ENCODE measurements around the gene IFNL3. TPM values are rescaled to one million over a fixed set of nuclear protein-coding genes. Genes with fewer than 3 reads are reported as not detected.
"Not testable (repeated sequence)": the region's sequence is repeated elsewhere in the genome, so short reads cannot be mapped to it uniquely, and the experiment has no call there.

Gene IFNL3
- total RNA-seq, 2 experiments from 2014 or later = 0.34 to 0.53 TPM

DNA sequence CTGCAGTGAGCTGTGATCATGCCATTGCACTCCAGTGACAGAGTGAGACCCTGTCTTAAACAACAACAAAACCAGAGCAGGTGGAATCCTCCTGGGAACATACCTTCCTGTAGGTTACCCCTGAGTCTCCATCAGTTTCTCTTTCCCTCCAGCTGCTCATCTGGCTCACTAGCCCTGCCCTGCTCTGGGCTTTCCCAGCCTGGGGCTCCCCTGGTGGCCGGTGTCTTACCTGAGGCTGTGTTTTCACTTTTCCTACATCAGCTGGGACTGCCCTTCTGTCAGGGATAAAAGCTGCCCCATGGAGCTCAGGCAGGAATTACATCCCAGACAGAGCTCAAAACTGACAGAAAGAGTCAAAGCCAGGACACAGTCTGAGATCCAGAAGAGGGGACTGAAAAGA is 23.3 kb upstream of the IFNL3 start, which contains the start of gene IFNL2:
Gene IFNL2 (plus strand): TSS at position 312 of the 400 bp plus-strand sequence. CDS start 173 bp downstream, outside the sequence.
- H3K27ac Mint-ChIP-seq; intact Hi-C loops (cut with DNase I, micrococcal nuclease); H3K36me3 Mint-ChIP-seq (ENCODE audit: low read depth); H3K4me1 Mint-ChIP-seq; H3K9me3 Mint-ChIP-seq (ENCODE audit: low read depth); POLR2A ChIA-PET; H3K4me3 Mint-ChIP-seq; DNase-seq: not testable (repeated sequence)
- peaks cover 27% of the 10 kb centered on the region for H3K27me3 Mint-ChIP-seq
- CTCF ChIA-PET = interaction anchor here (0.6 kb wide), 1 partner anchor 273 kb away, joined by 3 read pairs; no protein-coding TSS in a partner anchor
- ATAC-seq = peak; percentile 58

GRCh38 chr19:39265321-39265916 is 20.6 kb upstream of the IFNL3 start:
- peak; percentile 12 for ATAC-seq
- Mint-ChIP-seq H3K27ac (no peak overlapping the region), H3K36me3 (ENCODE audit: low read depth) (no peaks in the 10 kb centered on the region), H3K27me3 (peaks cover 38% of the 10 kb centered on the region), H3K4me3 (no peak overlapping the region), H3K4me1 (peaks cover 2% of the 10 kb centered on the region), H3K9me3 (ENCODE audit: low read depth) (no peaks in the 10 kb centered on the region)
- intact Hi-C loops (cut with DNase I, micrococcal nuclease) = no loop called here
- CTCF ChIA-PET = interaction anchor here (0.7 kb wide), 1 partner anchor 155 kb away, joined by 3 read pairs; no protein-coding TSS in a partner anchor
- POLR2A ChIA-PET = no interaction called here
- DNase-seq = peak; percentile 33

GRCh38 chr19:39264306-39265290 is 19.8 kb upstream of the IFNL3 start:
- intact Hi-C loops (cut with DNase I, micrococcal nuclease) = no loop called here
- no peaks in the 10 kb centered on the region for H3K36me3 Mint-ChIP-seq (ENCODE audit: low read depth)
- H3K9me3 Mint-ChIP-seq (ENCODE audit: low read depth) = no peaks in the 10 kb centered on the region
- ATAC-seq (peak; percentile 42), DNase-seq (peak; percentile 8)
- peaks cover 2% of the 10 kb centered on the region for H3K4me1 Mint-ChIP-seq
- CTCF ChIA-PET = interaction anchor here (0.7 kb wide), 1 partner anchor 155 kb away, joined by 3 read pairs; no protein-coding TSS in a partner anchor
- POLR2A ChIA-PET = no interaction called here
- H3K4me3 Mint-ChIP-seq = no peak overlapping the region
- H3K27ac Mint-ChIP-seq = no peak overlapping the region
- H3K27me3 Mint-ChIP-seq = peaks cover 36% of the 10 kb centered on the region

- H3K36me3 Mint-ChIP-seq (ENCODE audit: low read depth) = no peaks in the 10 kb centered on the region
- no peak overlapping the region for H3K27ac Mint-ChIP-seq
- intact Hi-C loops (cut with DNase I, micrococcal nuclease) = no loop called here
- DNase-seq (no peak), ATAC-seq (no peak)
- H3K9me3 Mint-ChIP-seq (ENCODE audit: low read depth) = no peaks in the 10 kb centered on the region
- H3K4me3 Mint-ChIP-seq = no peak overlapping the region
- H3K4me1 Mint-ChIP-seq = peaks cover 2% of the 10 kb centered on the region
- CTCF ChIA-PET = no interaction called here
- H3K27me3 Mint-ChIP-seq = peaks cover 36% of the 10 kb centered on the region
- POLR2A ChIA-PET = no interaction called here
Measured at GRCh38 chr19:39263912-39264305, 19.1 kb upstream of the IFNL3 start.

- Mint-ChIP-seq H3K36me3 (ENCODE audit: low read depth) (no peaks in the 10 kb centered on the region), H3K9me3 (ENCODE audit: low read depth) (no peaks in the 10 kb centered on the region), H3K4me3 (no peak overlapping the region), H3K27me3 (peaks cover 36% of the 10 kb centered on the region), H3K4me1 (peaks cover 7% of the 10 kb centered on the region), H3K27ac (no peak overlapping the region)
- ATAC-seq (no peak), DNase-seq (no peak)
- intact Hi-C loops (cut with DNase I, micrococcal nuclease) = no loop called here
- POLR2A ChIA-PET = no interaction called here
- CTCF ChIA-PET = interaction anchor here (1.5 kb wide), 1 partner anchor 11 kb away, joined by 4 read pairs; no protein-coding TSS in a partner anchor
Measured at GRCh38 chr19:39262496-39262895, 17.7 kb upstream of the IFNL3 start.

- Mint-ChIP-seq H3K4me1 (peaks cover 7% of the 10 kb centered on the region), H3K4me3 (no peak overlapping the region), H3K27ac (no peak overlapping the region), H3K9me3 (ENCODE audit: low read depth) (no peaks in the 10 kb centered on the region), H3K27me3 (peaks cover 36% of the 10 kb centered on the region), H3K36me3 (ENCODE audit: low read depth) (no peaks in the 10 kb centered on the region)
- ChIA-PET CTCF (interaction anchor here (1.5 kb wide), 1 partner anchor 10 kb away, joined by 4 read pairs; no protein-coding TSS in a partner anchor), POLR2A (no interaction called here)
- intact Hi-C loops (cut with DNase I, micrococcal nuclease) = no loop called here
- ATAC-seq = no peak
- DNase-seq = no peak
Measured at GRCh38 chr19:39261704-39262103, 16.9 kb upstream of the IFNL3 start.

GRCh38 chr19:39257227-39257626 is 12.4 kb upstream of the IFNL3 start:
- DNase-seq = no peak
- peaks cover 4% of the 10 kb centered on the region for H3K4me1 Mint-ChIP-seq
- no peak overlapping the region for H3K4me3 Mint-ChIP-seq
- H3K27me3 Mint-ChIP-seq = peaks cover 11% of the 10 kb centered on the region
- H3K9me3 Mint-ChIP-seq (ENCODE audit: low read depth) = no peaks in the 10 kb centered on the region
- CTCF ChIA-PET = interaction anchor here (1.2 kb wide), 1 partner anchor 47 kb away, joined by 3 read pairs; no protein-coding TSS in a partner anchor
- ATAC-seq = no peak
- no peaks in the 10 kb centered on the region for H3K36me3 Mint-ChIP-seq (ENCODE audit: low read depth)
- intact Hi-C loops (cut with DNase I, micrococcal nuclease) = no loop called here
- no peak overlapping the region for H3K27ac Mint-ChIP-seq
- POLR2A ChIA-PET = interaction anchor here (0.7 kb wide), 1 partner anchor 17 kb away, joined by 3 read pairs; no protein-coding TSS in a partner anchor

- ChIA-PET CTCF (interaction anchor here (0.6 kb wide), 1 partner anchor 620 kb away, joined by 3 read pairs; no protein-coding TSS in a partner anchor), POLR2A (no interaction called here)
- ATAC-seq = no peak
- Mint-ChIP-seq H3K9me3 (ENCODE audit: low read depth) (no peaks in the 10 kb centered on the region), H3K27ac (no peak overlapping the region), H3K27me3 (peaks cover 4% of the 10 kb centered on the region), H3K4me3 (no peak overlapping the region), H3K4me1 (peaks cover 4% of the 10 kb centered on the region), H3K36me3 (ENCODE audit: low read depth) (no peaks in the 10 kb centered on the region)
- no peak for DNase-seq
- intact Hi-C loops (cut with DNase I, micrococcal nuclease) = no loop called here
Measured at GRCh38 chr19:39254531-39255345, 9.9 kb upstream of the IFNL3 start.

DNA sequence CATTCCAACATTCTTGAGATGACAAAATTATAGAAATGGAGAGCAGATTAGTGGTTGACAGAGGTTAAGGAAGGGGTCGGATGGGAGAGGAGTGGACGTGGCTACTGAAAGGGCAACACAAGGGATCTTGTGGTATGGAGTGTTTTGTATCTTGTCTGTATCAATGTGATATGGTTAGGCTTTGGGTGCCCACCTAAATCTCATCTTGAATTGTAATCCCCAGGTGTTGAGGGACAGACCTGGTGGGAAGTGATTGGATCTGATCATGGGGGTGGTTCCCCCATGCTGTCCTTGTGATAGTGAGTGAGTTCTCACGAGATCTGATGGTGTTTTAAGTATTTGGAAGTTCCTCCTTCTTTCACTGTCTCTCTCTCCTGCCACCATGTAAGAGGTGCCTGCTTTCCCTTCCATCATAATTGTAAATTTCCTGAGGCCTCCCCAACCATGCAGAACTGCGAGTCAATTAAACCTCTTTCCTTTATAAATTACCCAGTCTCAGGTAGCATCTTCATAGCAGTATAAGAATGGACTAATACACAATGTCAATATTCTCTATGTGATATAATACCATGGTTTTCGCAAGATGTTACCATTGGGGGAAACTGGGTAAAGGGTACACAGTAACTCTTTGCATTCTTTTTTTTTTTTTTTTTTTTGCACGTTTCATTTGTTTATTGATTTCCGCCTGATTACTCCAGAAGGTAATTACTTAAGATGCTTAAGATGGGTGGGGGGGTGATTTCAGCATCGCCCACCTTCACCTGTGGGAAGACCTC is 8.8 kb upstream of the IFNL3 start:
- ChIA-PET POLR2A (no interaction called here), CTCF (no interaction called here)
- no peaks in the 10 kb centered on the region for H3K9me3 Mint-ChIP-seq (ENCODE audit: low read depth)
- H3K4me3 Mint-ChIP-seq = no peak overlapping the region
- intact Hi-C loops (cut with DNase I, micrococcal nuclease) = no loop called here
- peaks cover 7% of the 10 kb centered on the region for H3K27me3 Mint-ChIP-seq
- H3K36me3 Mint-ChIP-seq (ENCODE audit: low read depth) = no peaks in the 10 kb centered on the region
- no peak for DNase-seq
- H3K4me1 Mint-ChIP-seq = peaks cover 4% of the 10 kb centered on the region
- H3K27ac Mint-ChIP-seq = no peak overlapping the region
- ATAC-seq = no peak

DNA sequence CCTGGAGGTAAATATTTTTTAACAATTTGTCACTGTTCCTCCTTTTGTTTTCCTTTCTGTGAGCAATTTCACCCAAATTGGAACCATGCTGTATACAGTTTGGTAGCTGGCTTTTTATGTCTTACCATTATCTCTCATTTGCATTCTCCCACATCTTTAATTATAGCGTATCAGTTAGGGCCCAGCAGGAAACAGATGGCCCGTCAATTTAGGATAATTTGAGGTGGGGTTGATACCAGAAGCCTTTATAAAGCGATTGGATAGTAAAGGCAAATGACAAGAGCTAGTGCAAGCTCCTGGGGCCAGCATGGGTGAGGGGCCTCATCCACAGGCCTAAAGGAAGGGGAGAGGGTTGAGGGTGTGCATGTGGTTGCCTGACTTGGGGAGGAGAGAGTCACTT is 7.7 kb upstream of the IFNL3 start:
- ChIA-PET CTCF (interaction anchor here (0.8 to 0.9 kb wide), 2 partner anchors 41 to 75 kb away, joined by 3 to 5 read pairs; no protein-coding TSS in a partner anchor), POLR2A (no interaction called here)
- ATAC-seq (no peak), DNase-seq (no peak)
- no peaks in the 10 kb centered on the region for H3K4me1 Mint-ChIP-seq
- H3K27me3 Mint-ChIP-seq = peaks cover 8% of the 10 kb centered on the region
- no peak overlapping the region for H3K4me3 Mint-ChIP-seq
- no peak overlapping the region for H3K27ac Mint-ChIP-seq
- intact Hi-C loops (cut with DNase I, micrococcal nuclease) = no loop called here
- no peaks in the 10 kb centered on the region for H3K36me3 Mint-ChIP-seq (ENCODE audit: low read depth)
- no peaks in the 10 kb centered on the region for H3K9me3 Mint-ChIP-seq (ENCODE audit: low read depth)
